PC-9 (cell line): ENCODE results near the gene PORCN. TPM values are rescaled to one million over a fixed set of nuclear protein-coding genes. Genes with fewer than 3 reads are reported as not detected.

ENCODE experiments used
- BruUV-seq: library from RNA; stranded (reverse); fragments of 400-500 nt; replicated peaks from 2 replicates; lab custom pipeline; 2021; lab: Mats Ljungman, UMichigan
- CTCF ChIA-PET: fragments of 300-600 bp; sonication (Branson Sonifier 250); formaldehyde crosslinking; loops from one replicate; lab custom pipeline; 2022; ENCODE audit warnings: antibody characterized with exemption; lab: Charles Lee
- POLR2A ChIA-PET: fragments of 300-600 bp; sonication (Branson Sonifier 250); formaldehyde crosslinking; loops from one replicate; lab custom pipeline; 2022; ENCODE audit warnings: antibody characterized with exemption; ENCODE audit not compliant: unreplicated experiment; lab: Charles Lee
- DNase-seq, 2 experiments: peaks; one replicate each; pipeline versions ENCODE4 v3.0.0 to v3.0.0-alpha.2; 2015 to 2022; ENCODE audit warnings: mixed read lengths in 1 of 2
- H2AFZ ChIP-seq: fragments of 200-600 bp; sonication (generic); 2 replicates; pipeline ENCODE4 v1.8.1; 2017; ENCODE audit warnings: antibody characterized with exemption
- H3F3A ChIP-seq: fragments of 200-600 bp; sonication (generic); 2 replicates; pipeline ENCODE4 v1.8.1; 2017; ENCODE audit warnings: antibody characterized with exemption, mild to moderate bottlenecking, low read depth; ENCODE audit not compliant: insufficient read depth
- H3K27ac ChIP-seq: fragments of 200-600 bp; sonication (generic); 2 replicates; pipeline ENCODE4 v1.6.1; 2016; ENCODE audit warnings: mixed run types
- H3K27me3 ChIP-seq: fragments of 200-600 bp; sonication (generic); 2 replicates; pipeline ENCODE4 v1.6.1; 2016; ENCODE audit warnings: low read depth, mixed run types; ENCODE audit not compliant: insufficient read depth
- H3K36me3 ChIP-seq: fragments of 200-600 bp; sonication (generic); 2 replicates; pipeline ENCODE4 v1.6.1; 2016; ENCODE audit warnings: low read depth, mixed run types
- H3K4me1 ChIP-seq: fragments of 200-600 bp; sonication (generic); replicated peaks from 2 replicates; pipeline ENCODE4 v1.6.1; 2016; ENCODE audit warnings: mixed run types; ENCODE audit not compliant: insufficient read depth
- H3K4me2 ChIP-seq: fragments of 200-600 bp; sonication (generic); 2 replicates; pipeline ENCODE4 v1.6.1; 2017; ENCODE audit warnings: mixed run types
- H3K4me3 ChIP-seq: fragments of 200-600 bp; sonication (generic); 2 replicates; pipeline ENCODE4 v1.6.1; 2016; ENCODE audit warnings: mixed run types
- H3K79me2 ChIP-seq: fragments of 200-600 bp; sonication (generic); 2 replicates; pipeline ENCODE4 v1.6.1; 2017; ENCODE audit warnings: low read depth, mixed run types
- H3K9me2 ChIP-seq: fragments of 200-600 bp; sonication (generic); 2 replicates; pipeline ENCODE4 v1.8.1; 2017; ENCODE audit warnings: mild to moderate bottlenecking; ENCODE audit not compliant: insufficient read depth
- H3K9me3 ChIP-seq: fragments of 200-600 bp; sonication (generic); 2 replicates; pipeline ENCODE4 v1.8.1; 2016; ENCODE audit warnings: low read depth; ENCODE audit not compliant: insufficient read depth
- H4K20me1 ChIP-seq: fragments of 200-600 bp; sonication (generic); 2 replicates; pipeline ENCODE4 v1.8.1; 2017; ENCODE audit not compliant: insufficient read depth
- EZH2 ChIP-seq: fragments of 200-600 bp; sonication (generic); IDR thresholded peaks from 2 replicates; pipeline ENCODE4 v1.8.0; 2017; ENCODE audit warnings: antibody characterized with exemption, low read depth
- intact Hi-C: fragments of 100-400 bp; cut with micrococcal nuclease; formaldehyde crosslinking; loops from one replicate; pipeline ENCODE4 v1.10.0; 2022; ENCODE audit not compliant: unreplicated experiment
- total RNA-seq: library from RNA; stranded (reverse); gene quantifications from 2 replicates; pipeline ENCODE4 v1.2.3, GENCODE V29; 2021
- TF ChIP-seq, protein P1 (sequence below): fragments of 200-600 bp; sonication (generic); conservative IDR thresholded peaks from 2 replicates; pipeline ENCODE4 v1.6.1; 2017; ENCODE audit warnings: mixed run types, antibody characterized with exemption, mild to moderate bottlenecking, moderate library complexity

PORCN gene
- total RNA-seq, 1 experiment from 2014 or later, result 11.9 TPM

GRCh38 chrX:48460606-48461005 is 48.2 kb upstream of the PORCN start:
- intact Hi-C loops, result no loop called here
- Histone ChIP-seq H3K9me3 (no peaks in the 10 kb centered on the region), H3K9me2 (no peaks in the 10 kb centered on the region), H3K27ac (no peak overlapping the region), H4K20me1 (no peaks in the 10 kb centered on the region), H3F3A (no peaks in the 10 kb centered on the region), H3K27me3 (no peaks in the 10 kb centered on the region), H3K79me2 (no peaks in the 10 kb centered on the region), H3K4me3 (no peak overlapping the region), H3K36me3 (no peaks in the 10 kb centered on the region), H3K4me1 (no peaks in the 10 kb centered on the region), H3K4me2 (no peak overlapping the region), H2AFZ (no peak overlapping the region)
- no TSS peak for BruUV-seq
- ChIA-PET POLR2A (no interaction called here), CTCF (no interaction called here)
- TF ChIP-seq, protein P1, sequence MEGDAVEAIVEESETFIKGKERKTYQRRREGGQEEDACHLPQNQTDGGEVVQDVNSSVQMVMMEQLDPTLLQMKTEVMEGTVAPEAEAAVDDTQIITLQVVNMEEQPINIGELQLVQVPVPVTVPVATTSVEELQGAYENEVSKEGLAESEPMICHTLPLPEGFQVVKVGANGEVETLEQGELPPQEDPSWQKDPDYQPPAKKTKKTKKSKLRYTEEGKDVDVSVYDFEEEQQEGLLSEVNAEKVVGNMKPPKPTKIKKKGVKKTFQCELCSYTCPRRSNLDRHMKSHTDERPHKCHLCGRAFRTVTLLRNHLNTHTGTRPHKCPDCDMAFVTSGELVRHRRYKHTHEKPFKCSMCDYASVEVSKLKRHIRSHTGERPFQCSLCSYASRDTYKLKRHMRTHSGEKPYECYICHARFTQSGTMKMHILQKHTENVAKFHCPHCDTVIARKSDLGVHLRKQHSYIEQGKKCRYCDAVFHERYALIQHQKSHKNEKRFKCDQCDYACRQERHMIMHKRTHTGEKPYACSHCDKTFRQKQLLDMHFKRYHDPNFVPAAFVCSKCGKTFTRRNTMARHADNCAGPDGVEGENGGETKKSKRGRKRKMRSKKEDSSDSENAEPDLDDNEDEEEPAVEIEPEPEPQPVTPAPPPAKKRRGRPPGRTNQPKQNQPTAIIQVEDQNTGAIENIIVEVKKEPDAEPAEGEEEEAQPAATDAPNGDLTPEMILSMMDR, result no peak
- TF ChIP-seq EZH2, result no peak
- DNase-seq, result no peak

- Histone ChIP-seq H3K4me1 (no peaks in the 10 kb centered on the region), H3K79me2 (no peaks in the 10 kb centered on the region), H3K9me2 (no peaks in the 10 kb centered on the region), H3K27me3 (no peaks in the 10 kb centered on the region), H3K4me3 (no peak overlapping the region), H2AFZ (no peak overlapping the region), H3K27ac (no peak overlapping the region), H4K20me1 (no peaks in the 10 kb centered on the region), H3K36me3 (no peaks in the 10 kb centered on the region), H3K9me3 (no peaks in the 10 kb centered on the region), H3K4me2 (no peak overlapping the region), H3F3A (no peaks in the 10 kb centered on the region)
- TF ChIP-seq, protein P1, result no peak
- no peak for TF ChIP-seq EZH2
- no peak for DNase-seq
- BruUV-seq, result no TSS peak
- intact Hi-C loops, result no loop called here
- POLR2A ChIA-PET, result no interaction called here
- CTCF ChIA-PET, result no interaction called here
Observed at GRCh38 chrX:48461830-48462229, 47.0 kb upstream of the PORCN start.

- Histone ChIP-seq H3K9me2 (no peaks in the 10 kb centered on the region), H3K9me3 (no peaks in the 10 kb centered on the region), H3K79me2 (no peaks in the 10 kb centered on the region), H4K20me1 (no peaks in the 10 kb centered on the region), H3K4me3 (no peak overlapping the region), H3K36me3 (no peaks in the 10 kb centered on the region), H3F3A (no peaks in the 10 kb centered on the region), H3K4me1 (no peaks in the 10 kb centered on the region), H2AFZ (no peak overlapping the region), H3K4me2 (no peak overlapping the region), H3K27me3 (no peaks in the 10 kb centered on the region), H3K27ac (no peak overlapping the region)
- DNase-seq, result no peak
- intact Hi-C loops, result no loop called here
- no peak for TF ChIP-seq EZH2
- TF ChIP-seq, protein P1, result no peak
- ChIA-PET POLR2A (no interaction called here), CTCF (no interaction called here)
- BruUV-seq, result no TSS peak
Observed at GRCh38 chrX:48465336-48465933, 43.4 kb upstream of the PORCN start.
